Ovary (tissue), 3 donors: ENCODE results near the gene SERPINB8.

Source experiments
- CTCF ChIP-seq, 3 donors: fragments of 450-650 bp in 2 of 3; fragments of 200-600 bp in 1 of 3; IDR thresholded peaks; one replicate each; pipeline versions ENCODE4 v1.5.1 to v1.8.0; 2016 to 2022; ENCODE audit warnings: antibody characterized with exemption in 3 of 3, mild to moderate bottlenecking in 1 of 3
- EP300 ChIP-seq: sonication (generic); formaldehyde crosslinking; IDR thresholded peaks from one replicate; pipeline ENCODE4 v1.6.1; 2017; ENCODE audit warnings: antibody characterized with exemption
- POLR2A ChIP-seq: fragments of 450-650 bp; IDR thresholded peaks from one replicate; pipeline ENCODE4 v1.6.1; 2017; ENCODE audit warnings: antibody characterized with exemption, mild to moderate bottlenecking, moderate library complexity
- donor health status: DM: no; HTN: no; CAD: no.

GRCh38 chr18:63980027-63980426 lies 10.1 kb downstream of the SERPINB8 start:
- TF ChIP-seq CTCF (IDR thresholded peaks at IDR 0.05) (no peak), POLR2A (no peak), EP300 (no peak)
